HepG2 (cell line): ENCODE results near the gene CENATAC. TPM values are rescaled to one million over a fixed set of nuclear protein-coding genes. Genes with fewer than 3 reads are reported as not detected.
A peak's percentile ranks its signal among the peaks of the same experiment; 100 is the strongest.

Experiments
- AHDC1 ChIP-seq: sonication (generic); formaldehyde crosslinking; IDR thresholded peaks from 2 replicates; pipeline ENCODE4 v1.5.1; 2020; ENCODE audit warnings: mild to moderate bottlenecking, missing genetic modification reagents, borderline replicate concordance
- BRD4 ChIP-seq: sonication (generic); formaldehyde crosslinking; IDR thresholded peaks from 2 replicates; pipeline ENCODE4 v1.4.0; 2020; ENCODE audit warnings: missing genetic modification reagents
- DBP ChIP-seq: sonication (generic); formaldehyde crosslinking; IDR thresholded peaks from 2 replicates; pipeline ENCODE4 v1.4.0; 2020; ENCODE audit warnings: missing genetic modification reagents; ENCODE audit errors: not compliant biosample characterization
- E2F5 ChIP-seq: sonication (generic); formaldehyde crosslinking; conservative IDR thresholded peaks from 2 replicates; pipeline ENCODE4 v1.4.0; 2020; ENCODE audit warnings: missing genetic modification reagents
- GATAD1 ChIP-seq: IDR thresholded peaks from 2 replicates; pipeline ENCODE4 v1.6.1; 2016; ENCODE audit warnings: missing genetic modification reagents, missing compliant biosample characterization
- KDM2A ChIP-seq: sonication (generic); formaldehyde crosslinking; IDR thresholded peaks from 2 replicates; pipeline ENCODE4 v1.4.0; 2020; ENCODE audit warnings: low read depth, missing genetic modification reagents, borderline replicate concordance
- MIER2 ChIP-seq: IDR thresholded peaks from 2 replicates; pipeline ENCODE4 v1.6.1; 2016; ENCODE audit warnings: missing biosample characterization, missing genetic modification reagents
- MTF2 ChIP-seq: sonication (generic); formaldehyde crosslinking; IDR thresholded peaks from 2 replicates; pipeline ENCODE4 v1.5.0; 2020; ENCODE audit warnings: missing genetic modification reagents, borderline replicate concordance
- SETDB1 ChIP-seq: sonication (generic); formaldehyde crosslinking; IDR thresholded peaks from 2 replicates; pipeline ENCODE4 v1.5.1; 2020; ENCODE audit warnings: missing genetic modification reagents, mild to moderate bottlenecking, borderline replicate concordance
- SP140L ChIP-seq: sonication (generic); formaldehyde crosslinking; IDR thresholded peaks from 2 replicates; pipeline ENCODE4 v1.4.0; 2020; ENCODE audit warnings: missing genetic modification reagents, borderline replicate concordance
- SRY ChIP-seq: sonication (generic); formaldehyde crosslinking; IDR thresholded peaks from 2 replicates; pipeline ENCODE4 v1.8.0; 2022; ENCODE audit warnings: mild to moderate bottlenecking, missing genetic modification reagents
- TEAD3 ChIP-seq: optimal IDR thresholded peaks from 2 replicates; pipeline ENCODE3; 2016; ENCODE audit warnings: borderline replicate concordance
- TGIF2 ChIP-seq: IDR thresholded peaks from 2 replicates; pipeline ENCODE4 v1.6.1; 2016; ENCODE audit warnings: control low read depth, missing compliant biosample characterization
- ZNF230 ChIP-seq: sonication (generic); formaldehyde crosslinking; IDR thresholded peaks from 2 replicates; pipeline ENCODE4 v1.4.0; 2020; ENCODE audit warnings: mild to moderate bottlenecking, missing genetic modification reagents
- ZNF839 ChIP-seq: sonication (generic); formaldehyde crosslinking; IDR thresholded peaks from 2 replicates; pipeline ENCODE4 v1.4.0; 2020; ENCODE audit warnings: missing genetic modification reagents, mild to moderate bottlenecking, borderline replicate concordance
- polyA plus RNA-seq, 8 experiments: library from polyadenylated mRNA; depleted of rRNA in 3 of 8; stranded (reverse) in 7 of 8; unstranded in 1 of 8; fragments of >200 nt; fragmentation: Illumina TruSeq in 4 of 8; extraction: Trizol in 4 of 8; gene quantifications; 2 replicates each; pipeline versions ENCODE4 v1.2.1 to v1.2.3, GENCODE V29; 2011 to 2016; ENCODE audit warnings: low read depth in 4 of 8, missing spikeins in 1 of 8, mixed read lengths in 1 of 8; ENCODE audit not compliant: insufficient read depth in 1 of 8
- total RNA-seq, 5 experiments: library from RNA; depleted of rRNA; stranded (reverse); fragments of >200 nt; fragmentation: Illumina TruSeq; extraction: Trizol; gene quantifications; 2 replicates each; pipeline ENCODE4 v1.2.3, GENCODE V29; 2016; ENCODE audit warnings: low read depth in 1 of 5
- TF ChIP-seq, protein P1 (sequence below): sonication (generic); formaldehyde crosslinking; IDR thresholded peaks from 2 replicates; pipeline ENCODE4 v1.5.1; 2020; ENCODE audit warnings: missing genetic modification reagents, mild to moderate bottlenecking, borderline replicate concordance
- TF ChIP-seq, protein P2 (sequence below): sonication (generic); formaldehyde crosslinking; IDR thresholded peaks from 2 replicates; pipeline ENCODE4 v1.5.1; 2020; ENCODE audit warnings: missing genetic modification reagents, mild to moderate bottlenecking, borderline replicate concordance
- TF ChIP-seq, protein P3 (sequence below): sonication (generic); formaldehyde crosslinking; IDR thresholded peaks from 2 replicates; pipeline ENCODE4 v1.8.1; 2023; ENCODE audit warnings: mild to moderate bottlenecking, missing genetic modification reagents

The CENATAC gene
- total and polyA plus RNA-seq, 2 of the 13 experiments (the other 11 are each of a cell fraction or from before 2014, with no cell fraction given): 21.7 to 25.0 TPM

DNA sequence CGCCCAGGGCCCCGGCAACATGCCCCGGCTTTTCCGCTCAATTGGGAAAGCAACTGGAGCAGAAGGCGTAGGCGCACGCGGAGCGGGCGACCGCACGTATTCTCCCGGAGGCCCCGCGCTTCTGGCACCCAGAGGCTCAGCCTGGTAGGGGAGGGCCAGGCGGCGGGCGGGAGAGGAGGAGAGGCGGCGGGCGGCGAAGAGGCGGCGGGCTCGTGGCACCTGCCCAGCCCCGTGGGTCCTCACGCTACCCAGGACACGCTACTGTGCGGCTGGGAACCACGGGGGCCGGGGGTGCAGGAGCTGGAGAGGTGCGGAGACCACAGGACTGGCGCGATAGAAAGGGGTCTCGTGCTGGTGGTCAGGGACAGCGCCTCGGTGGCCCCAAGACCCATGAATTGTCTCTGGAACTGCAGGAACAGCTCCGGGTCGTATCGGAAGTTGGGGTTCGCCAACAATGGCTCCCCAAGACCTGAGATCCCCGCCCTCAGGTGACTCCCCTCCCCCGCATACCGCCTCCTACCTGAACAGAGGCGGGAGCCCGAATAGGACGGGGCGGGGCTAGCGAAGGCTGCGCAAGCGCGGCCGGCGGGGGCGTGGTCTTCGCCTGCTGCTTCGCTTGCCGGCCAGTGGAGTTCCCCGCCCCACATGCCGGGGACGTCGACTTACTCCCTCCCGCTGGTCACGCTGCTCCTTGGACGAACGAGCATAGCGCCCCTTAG lies 32.5 kb downstream of the CENATAC start, which contains the start of gene SLC37A4 (continued):
- peak; percentile 27; the same call in 1 of the 2 replicates for TF ChIP-seq ZNF230
- TF ChIP-seq MTF2 (CRISPR knock-in tag): no peak
- TF ChIP-seq E2F5 (CRISPR knock-in tag): no peak
- peak; percentile 44; the same call in 1 of the 2 replicates for TF ChIP-seq SRY (CRISPR knock-in tag)
- TF ChIP-seq, protein P1, sequence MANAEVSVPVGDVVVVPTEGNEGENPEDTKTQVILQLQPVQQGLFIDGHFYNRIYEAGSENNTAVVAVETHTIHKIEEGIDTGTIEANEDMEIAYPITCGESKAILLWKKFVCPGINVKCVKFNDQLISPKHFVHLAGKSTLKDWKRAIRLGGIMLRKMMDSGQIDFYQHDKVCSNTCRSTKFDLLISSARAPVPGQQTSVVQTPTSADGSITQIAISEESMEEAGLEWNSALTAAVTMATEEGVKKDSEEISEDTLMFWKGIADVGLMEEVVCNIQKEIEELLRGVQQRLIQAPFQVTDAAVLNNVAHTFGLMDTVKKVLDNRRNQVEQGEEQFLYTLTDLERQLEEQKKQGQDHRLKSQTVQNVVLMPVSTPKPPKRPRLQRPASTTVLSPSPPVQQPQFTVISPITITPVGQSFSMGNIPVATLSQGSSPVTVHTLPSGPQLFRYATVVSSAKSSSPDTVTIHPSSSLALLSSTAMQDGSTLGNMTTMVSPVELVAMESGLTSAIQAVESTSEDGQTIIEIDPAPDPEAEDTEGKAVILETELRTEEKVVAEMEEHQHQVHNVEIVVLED (CRISPR knock-in tag): peak; percentile 73
- peak; percentile 87 for TF ChIP-seq KDM2A (CRISPR knock-in tag)
- TF ChIP-seq TEAD3 (CRISPR knock-in tag): peak; percentile 95
- TF ChIP-seq BRD4 (CRISPR knock-in tag): no peak
- peak; percentile 78; the same call in 1 of the 2 replicates for TF ChIP-seq TGIF2 (CRISPR knock-in tag)
- TF ChIP-seq, protein P2, sequence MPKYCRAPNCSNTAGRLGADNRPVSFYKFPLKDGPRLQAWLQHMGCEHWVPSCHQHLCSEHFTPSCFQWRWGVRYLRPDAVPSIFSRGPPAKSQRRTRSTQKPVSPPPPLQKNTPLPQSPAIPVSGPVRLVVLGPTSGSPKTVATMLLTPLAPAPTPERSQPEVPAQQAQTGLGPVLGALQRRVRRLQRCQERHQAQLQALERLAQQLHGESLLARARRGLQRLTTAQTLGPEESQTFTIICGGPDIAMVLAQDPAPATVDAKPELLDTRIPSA (CRISPR knock-in tag): peak; percentile 95; the same call in 1 of the 2 replicates
- TF ChIP-seq, protein P3, sequence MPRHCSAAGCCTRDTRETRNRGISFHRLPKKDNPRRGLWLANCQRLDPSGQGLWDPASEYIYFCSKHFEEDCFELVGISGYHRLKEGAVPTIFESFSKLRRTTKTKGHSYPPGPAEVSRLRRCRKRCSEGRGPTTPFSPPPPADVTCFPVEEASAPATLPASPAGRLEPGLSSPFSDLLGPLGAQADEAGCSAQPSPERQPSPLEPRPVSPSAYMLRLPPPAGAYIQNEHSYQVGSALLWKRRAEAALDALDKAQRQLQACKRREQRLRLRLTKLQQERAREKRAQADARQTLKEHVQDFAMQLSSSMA (CRISPR knock-in tag): no peak
- TF ChIP-seq GATAD1 (CRISPR knock-in tag): peak; percentile 76
- no peak for TF ChIP-seq DBP (CRISPR knock-in tag)
- TF ChIP-seq SETDB1: 0 out of 2 replicates have a peak, but pooled peaks have one; percentile 35
- no peak for TF ChIP-seq AHDC1 (CRISPR knock-in tag)
- TF ChIP-seq MIER2 (CRISPR knock-in tag): peak; percentile 46; the same call in 1 of the 2 replicates
- peak; percentile 59; the same call in 1 of the 2 replicates for TF ChIP-seq SP140L (CRISPR knock-in tag)
- TF ChIP-seq ZNF839 (CRISPR knock-in tag): no peak
